VCaP (cell line): ENCODE results near the gene CHRNA7.
A peak's percentile ranks its signal among the peaks of the same experiment; 100 is the strongest.

Experiments
- H3K27ac ChIP-seq: fragments of 450-650 bp; 2 replicates; pipeline ENCODE4 v1.5.1; 2017
- CTCF ChIP-seq: fragments of 450-650 bp; conservative IDR thresholded peaks from 2 replicates; pipeline ENCODE4 v1.5.1; 2017; ENCODE audit warnings: mild to moderate bottlenecking, moderate library complexity

Gene CHRNA7

GRCh38 chr15:32029862-32030781 lies at the start of gene CHRNA7:
TSS of gene CHRNA7 (plus strand) at chr15:32030515. CDS start at chr15:32030595, 80 bp downstream.
- H3K27ac ChIP-seq: no peak within 1 kb of the TSS; the same call in 1 of the 2 replicates
- TF ChIP-seq CTCF: peak; percentile 40; the same call in 1 of the 2 replicates

GRCh38 chr15:31985607-31986006 lies 44.7 kb upstream of the CHRNA7 start:
- no peak for TF ChIP-seq CTCF
- no peak overlapping the region for H3K27ac ChIP-seq

- no peak for TF ChIP-seq CTCF
- H3K27ac ChIP-seq: peak overlapping the region; percentile 39; the same call in 1 of the 2 replicates
These were observed 37.3 kb upstream of the CHRNA7 start for GRCh38 chr15:31993062-31993461.

GRCh38 chr15:31997711-31998110 lies 32.6 kb upstream of the CHRNA7 start:
- H3K27ac ChIP-seq: no peak overlapping the region
- TF ChIP-seq CTCF: no peak

GRCh38 chr15:32003558-32003957 lies 26.8 kb upstream of the CHRNA7 start:
- TF ChIP-seq CTCF: no peak; the same call in 1 of the 2 replicates
- no peak overlapping the region for H3K27ac ChIP-seq

- H3K27ac ChIP-seq: no peak overlapping the region
- no peak for TF ChIP-seq CTCF
These were observed 26.1 kb upstream of the CHRNA7 start for GRCh38 chr15:32004249-32004648.

- TF ChIP-seq CTCF: no peak
- no peak overlapping the region for H3K27ac ChIP-seq
These were observed 22.9 kb upstream of the CHRNA7 start for GRCh38 chr15:32007355-32007960.
